Upper lobe of left lung (tissue), 4 donors: ENCODE results near the gene SPOP.
"Not testable (repeated sequence)": the region's sequence is repeated elsewhere in the genome, so short reads cannot be mapped to it uniquely, and the experiment has no call there.

Source experiments
- EP300 ChIP-seq, 4 donors: sonication (generic); formaldehyde crosslinking; IDR thresholded peaks; one replicate each; pipeline ENCODE4 v1.5.1; 2017; ENCODE audit warnings: antibody characterized with exemption in 4 of 4, control low read depth in 2 of 4
- POLR2AphosphoS5 ChIP-seq, 2 donors: sonication (generic); formaldehyde crosslinking; IDR thresholded peaks; one replicate each; pipeline ENCODE4 v1.5.1; 2017; ENCODE audit warnings: antibody characterized with exemption in 2 of 2

GRCh38 chr17:49724552-49724951 lies 46.7 kb upstream of the SPOP start:
- not testable (repeated sequence) for TF ChIP-seq POLR2AphosphoS5, EP300 (IDR thresholded peaks at IDR 0.05)
